ENCODE data around the gene SPCS1.
"Not testable (repeated sequence)": the region's sequence is repeated elsewhere in the genome, so short reads cannot be mapped to it uniquely, and the experiment has no call there.

SPCS1 gene

DNA sequence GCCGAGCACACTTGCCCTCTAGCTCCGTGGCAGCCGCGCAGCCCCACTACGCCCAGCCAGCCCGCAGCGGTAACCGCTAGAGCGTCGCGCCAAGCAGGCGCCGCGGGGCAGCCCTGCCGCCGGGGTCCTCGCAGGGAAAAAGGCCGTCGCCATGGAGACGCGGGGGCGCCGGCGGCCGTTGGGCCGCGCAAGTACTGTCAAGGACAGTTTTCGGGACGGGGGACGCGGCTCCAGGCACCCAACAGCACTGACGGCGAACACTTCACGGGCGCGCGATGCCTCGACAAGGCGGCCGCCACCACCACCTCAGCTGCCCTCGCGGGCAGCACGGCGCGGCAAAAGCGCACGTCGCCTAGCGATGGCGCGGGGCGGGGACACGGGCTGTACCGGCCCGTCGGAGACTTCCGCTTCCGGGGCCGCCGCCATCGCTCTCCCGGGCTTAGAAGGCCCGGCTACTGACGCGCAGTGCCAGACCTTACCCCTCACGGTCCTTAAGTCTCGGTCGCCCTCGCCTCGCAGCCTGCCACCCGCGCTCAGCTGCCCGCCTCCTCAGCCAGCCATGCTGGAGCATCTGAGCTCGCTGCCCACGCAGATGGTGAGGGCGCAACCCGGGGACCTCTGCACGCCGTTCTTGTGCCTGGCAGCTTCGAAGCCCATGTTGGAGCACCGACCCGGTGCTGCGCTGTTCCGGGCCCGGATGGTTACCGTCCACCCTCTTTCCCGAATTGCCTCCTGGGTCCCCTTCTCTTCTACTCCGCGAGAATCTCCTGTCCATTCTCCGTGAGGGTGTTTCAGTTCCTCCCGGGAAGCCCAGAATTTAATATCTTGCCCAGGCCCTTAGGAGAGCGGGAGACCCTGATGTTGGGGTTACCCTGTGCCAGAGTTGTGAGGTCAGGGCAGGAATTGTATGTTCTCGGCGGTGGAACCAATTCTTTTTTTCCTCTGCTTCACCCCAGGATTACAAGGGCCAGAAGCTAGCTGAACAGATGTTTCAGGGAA lies at the start of gene SPCS1, which contains the start of gene GLT8D1:
SPCS1 (plus strand) TSS at position 419 of the 999 bp plus-strand sequence; CDS start at position 560, 141 bp downstream.
GLT8D1 (minus strand) TSS at position 104 of the 999 bp plus-strand sequence. CDS start 5,331 bp downstream, outside the sequence.
- peak; percentile 87 for DNase-seq

DNA sequence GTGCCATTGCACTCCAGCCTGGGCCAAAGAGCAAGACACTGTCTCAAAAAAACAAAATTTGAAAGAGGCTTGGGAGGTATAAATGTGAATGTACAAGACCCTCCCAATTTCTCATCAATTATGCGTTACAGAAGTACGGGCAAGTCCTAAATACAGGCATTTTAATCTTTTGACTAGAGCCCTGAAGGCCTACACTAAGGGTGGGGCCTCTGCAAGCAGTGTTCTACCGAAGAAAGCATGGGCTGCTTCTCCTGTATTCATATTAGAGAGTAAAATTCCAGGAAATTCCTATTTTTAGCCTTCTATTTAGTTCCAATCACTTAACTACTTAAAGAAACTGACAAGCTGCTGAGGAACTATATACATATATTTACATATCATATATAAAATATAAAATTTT lies 45.9 kb upstream of the SPCS1 start:
- DNase-seq = no peak

DNA sequence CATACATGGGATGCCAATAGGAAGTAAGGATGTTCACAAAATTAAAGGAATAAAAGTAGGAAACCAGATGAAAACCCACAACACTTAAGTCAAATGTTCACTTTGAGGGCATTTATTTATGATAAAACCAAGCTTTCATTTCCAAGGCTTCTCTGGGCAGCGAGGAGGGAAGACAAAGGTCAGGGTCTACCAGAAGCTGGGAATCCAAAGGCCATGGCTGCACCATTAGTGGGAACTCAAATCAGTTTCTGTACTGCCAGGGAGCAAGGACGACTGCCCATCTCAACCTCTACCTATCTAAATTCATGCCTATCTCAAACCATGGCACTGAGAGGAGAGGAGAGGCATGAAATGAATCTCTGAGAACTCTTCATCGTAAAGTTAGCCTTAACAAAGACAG lies 42.8 kb upstream of the SPCS1 start:
- no peak for DNase-seq

DNA sequence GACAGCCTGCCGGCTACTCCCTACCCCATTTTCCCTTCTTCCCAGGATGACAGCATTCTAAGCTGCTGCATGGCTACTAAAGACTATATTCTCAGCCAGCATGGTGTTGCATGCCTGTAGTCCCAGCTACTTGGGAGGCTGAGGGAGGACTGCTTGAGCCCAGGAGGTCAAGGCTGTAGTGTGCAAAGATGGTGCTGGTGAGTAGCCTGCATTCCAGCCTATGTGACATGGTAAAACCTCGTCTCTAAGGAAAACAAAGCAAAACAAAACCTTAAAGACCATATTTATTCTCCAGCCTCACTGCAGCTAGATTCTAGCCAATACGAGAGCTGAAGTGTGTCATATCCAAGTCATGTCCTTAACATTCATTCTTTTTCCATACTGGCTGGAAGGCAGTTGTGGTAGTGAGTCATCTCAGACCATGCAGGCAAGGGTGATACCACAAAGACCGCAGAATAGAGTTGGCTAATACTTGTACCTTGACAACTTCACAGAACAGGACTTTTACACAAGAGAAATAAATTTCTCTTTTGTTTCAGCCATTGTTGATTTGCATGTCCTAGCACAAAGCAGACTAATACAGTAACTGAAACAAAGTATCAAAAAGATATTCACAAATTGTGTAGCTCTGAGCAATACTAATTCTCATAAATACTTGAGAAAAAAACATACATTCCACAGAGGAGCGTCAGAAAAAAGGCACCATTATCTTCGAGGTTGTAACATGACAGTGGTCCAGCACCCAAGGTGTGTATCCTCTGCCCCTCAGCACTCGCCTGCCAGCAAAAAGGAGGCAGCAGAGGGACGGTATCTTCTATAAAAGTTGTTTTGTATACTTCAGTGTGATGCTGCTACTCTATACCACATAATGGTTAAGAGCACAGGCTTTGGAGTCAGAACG lies 35.0 kb upstream of the SPCS1 start:
- DNase-seq = peak; percentile 37

DNA sequence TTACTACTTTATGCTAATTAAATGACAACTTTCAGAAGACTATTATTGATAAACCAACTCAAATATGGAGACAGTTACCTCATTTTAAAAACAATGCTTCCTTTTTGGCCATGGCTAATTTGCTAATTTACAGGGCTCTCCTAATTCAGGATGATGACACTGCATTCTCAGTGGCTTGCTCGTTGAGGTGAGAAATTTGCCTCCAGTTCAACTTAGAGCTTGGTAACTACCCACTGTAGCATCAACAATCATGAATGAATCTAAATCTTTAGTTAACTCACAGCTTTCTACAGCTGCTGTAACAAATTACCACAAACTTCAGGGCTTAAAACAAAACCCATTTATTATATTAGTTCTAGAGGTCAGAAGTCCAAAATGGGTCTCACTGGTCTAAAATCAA lies 34.2 kb upstream of the SPCS1 start:
- DNase-seq = no peak

DNA sequence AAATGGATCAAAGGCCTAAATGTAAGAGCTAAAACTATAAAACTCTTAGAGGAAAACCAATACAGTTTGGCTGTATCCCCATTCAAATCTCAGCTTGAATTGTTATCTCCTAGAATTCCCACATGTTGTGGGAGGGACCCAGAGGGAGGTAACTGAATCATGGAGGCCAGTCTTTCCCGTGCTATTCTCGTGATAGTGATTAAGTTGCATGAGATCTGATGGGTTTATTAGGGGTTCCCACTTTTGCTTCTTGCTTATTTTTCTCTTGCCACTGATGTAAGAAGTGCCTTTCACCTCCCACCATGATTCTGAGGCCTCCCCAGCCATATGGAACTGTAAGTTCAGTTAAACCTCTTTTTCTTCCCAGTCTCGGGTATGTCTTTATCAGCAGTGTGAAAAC lies 29.7 kb upstream of the SPCS1 start:
- not testable (repeated sequence) for DNase-seq

DNA sequence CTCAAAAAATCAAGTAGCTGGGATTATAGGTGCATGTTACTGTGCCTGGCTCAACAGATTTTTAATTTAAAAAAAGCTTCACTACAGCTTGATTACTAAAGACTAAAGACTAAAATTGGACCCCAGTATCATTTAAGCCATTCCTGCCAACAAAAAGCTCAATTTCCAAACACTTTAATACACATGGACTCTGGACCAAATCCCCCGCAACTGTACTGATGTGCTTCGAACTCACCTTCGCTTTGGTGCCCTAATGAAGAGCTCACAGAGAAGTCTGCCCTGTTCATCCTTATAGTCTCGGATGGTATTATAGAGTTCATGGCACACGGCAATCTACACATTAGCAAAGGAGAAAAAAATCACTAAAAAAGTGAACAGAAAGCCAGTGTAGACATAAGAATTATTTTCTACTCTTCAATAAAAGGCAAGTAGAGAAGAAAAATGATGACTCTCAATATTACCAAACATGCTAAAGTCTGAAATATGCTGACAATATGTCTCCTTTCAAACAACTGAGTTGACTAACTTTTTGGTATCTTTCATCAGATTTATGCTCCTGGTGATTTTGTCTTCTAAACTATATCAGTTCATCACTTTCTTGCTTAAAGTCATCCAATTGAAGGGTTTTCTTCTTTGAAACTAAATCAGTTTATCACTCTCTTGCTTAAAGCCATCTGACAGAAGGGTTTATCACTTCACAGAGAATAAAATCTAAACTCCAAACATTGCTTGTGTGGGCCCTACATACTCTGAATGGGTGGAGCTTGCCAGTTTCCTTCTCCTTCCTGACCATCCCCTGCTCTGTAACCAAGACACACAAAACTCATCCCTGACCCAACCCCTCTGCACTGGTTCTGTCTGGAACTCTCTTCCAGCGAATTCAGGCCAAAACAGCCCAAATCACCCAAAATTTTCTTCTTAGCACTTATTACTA lies 27.4 kb upstream of the SPCS1 start:
- DNase-seq = no peak

DNA sequence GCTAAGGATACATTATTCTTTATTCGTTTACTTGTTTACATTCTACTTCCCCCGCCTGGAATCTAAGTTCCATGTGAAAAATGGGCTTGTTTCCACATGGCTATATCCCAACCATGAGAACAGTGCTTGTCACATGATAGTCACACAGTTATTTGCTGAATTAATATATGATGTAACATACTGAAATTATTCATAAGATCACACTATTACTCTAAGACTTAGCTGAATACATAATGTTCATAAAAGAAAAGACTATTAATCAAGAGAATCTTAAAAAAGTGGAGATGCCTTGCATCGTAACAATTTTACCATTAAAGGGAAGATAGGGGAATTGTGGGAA lies 26.7 kb upstream of the SPCS1 start:
- DNase-seq = no peak

DNA sequence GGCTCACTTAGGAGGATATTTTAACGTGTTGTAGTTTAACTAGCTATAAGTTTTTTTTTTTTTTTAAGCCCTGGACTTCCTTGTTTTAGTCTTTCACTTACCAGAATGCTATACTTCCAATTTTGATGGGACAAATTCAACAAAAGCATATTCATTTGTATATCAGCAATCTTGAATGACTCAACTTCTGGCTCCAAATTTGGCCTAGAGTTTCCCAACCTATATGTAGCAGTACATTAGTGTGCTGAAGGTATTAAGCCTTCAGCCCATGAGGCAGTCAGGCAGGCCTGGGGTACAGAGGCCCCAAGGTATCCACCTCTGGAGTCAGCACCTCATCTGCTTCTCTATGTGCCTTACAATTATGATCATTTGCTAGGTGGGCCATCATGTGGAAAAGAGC lies 26.1 kb upstream of the SPCS1 start:
- no peak for DNase-seq

DNA sequence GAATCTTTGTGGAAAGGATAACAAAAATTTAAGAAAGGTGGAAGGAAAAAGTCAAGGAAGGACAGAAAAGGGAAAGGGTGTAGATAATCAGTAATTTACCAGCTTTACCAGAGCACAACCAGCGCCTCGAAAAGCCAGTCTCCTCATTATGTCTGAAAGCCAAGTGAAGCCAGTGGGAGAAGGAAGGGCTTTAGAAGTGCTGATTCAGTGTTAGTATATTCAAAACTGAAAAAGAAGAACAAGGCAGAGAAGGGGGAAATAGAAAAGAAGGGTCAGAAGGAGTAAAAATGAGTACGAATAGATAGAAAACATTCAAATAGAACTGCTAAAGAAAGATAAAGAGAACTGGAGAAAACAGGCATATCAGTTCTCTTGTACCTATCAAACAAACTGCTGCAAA lies 24.3 kb upstream of the SPCS1 start:
- no peak for DNase-seq

DNA sequence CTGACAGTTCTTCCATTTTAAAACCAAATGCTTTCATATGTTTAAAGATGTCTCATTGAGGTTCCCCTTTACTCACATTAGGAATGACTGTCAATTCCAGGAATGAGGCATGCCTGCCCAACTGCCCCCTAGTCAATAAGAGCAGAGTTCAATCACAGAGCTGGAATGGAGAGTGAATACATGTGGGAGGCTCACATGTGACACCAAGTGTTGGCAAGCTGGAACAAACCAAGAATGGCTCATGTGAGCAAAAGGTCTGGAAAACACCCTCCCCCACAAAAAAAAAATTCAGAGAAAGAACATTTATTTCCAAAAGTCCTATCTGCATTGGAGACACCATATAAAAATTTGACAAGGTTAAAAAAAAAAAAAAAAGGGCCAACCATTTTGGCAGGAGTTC lies 23.9 kb upstream of the SPCS1 start:
- DNase-seq = no peak

DNA sequence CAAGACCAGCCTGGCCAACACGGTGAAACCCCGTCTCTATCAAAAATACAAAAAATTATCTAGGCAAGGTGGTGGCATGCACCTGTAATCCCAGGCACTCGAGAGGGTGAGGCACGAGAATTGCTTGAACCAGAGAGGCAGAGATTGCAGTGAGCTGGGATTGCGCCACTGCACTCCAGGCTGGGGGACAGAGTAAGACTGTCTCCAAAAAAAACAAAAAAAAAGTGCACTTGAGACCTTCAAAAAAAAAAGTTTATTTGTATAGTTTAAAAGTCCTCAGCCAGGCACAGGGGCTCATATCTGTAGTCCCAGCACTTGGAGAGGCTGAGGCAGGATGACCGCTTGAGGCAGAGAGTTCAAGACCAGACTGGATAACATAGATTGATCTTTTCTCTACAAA lies 22.3 kb upstream of the SPCS1 start:
- DNase-seq = no peak

DNA sequence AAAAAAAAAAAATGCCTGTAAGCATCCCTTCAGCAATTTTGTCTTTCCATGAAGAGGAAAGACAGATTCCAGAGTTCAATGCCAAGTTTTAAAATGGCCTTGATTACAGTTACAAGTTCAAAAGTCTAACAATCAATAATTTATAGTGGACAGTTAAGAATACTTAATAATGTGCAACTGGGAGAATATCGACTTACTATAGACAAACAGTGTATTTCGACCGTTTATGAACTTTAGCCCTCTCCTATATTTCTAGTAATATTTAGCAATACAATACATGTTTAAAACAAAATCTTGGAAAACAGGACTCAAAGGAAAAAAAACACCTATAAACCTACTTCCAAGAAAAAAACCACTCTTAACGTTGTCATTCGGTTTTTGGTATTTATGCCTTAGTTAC lies 21.7 kb upstream of the SPCS1 start:
- DNase-seq = no peak

DNA sequence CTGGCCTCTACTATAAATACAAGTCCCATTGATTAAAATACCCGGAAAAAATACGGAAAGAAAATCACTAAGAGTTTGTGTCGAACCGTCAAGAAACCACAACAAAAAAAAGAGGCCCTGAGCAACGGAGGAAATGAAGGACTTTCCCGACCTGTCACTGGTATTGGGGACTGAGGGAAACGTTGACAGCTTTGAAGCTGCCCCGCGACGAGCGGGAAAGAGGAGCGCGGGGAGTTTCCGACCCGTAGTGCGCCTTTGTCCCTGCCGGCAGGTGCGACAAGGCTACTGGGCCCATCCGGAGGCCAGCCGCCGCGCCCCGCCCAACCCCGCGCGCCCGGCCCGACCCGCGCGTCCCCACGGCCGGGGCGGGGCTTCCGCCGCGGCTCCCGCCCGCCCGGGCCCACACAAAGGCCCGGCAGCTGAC lies 20.6 kb upstream of the SPCS1 start:
- DNase-seq = peak; percentile 88

DNA sequence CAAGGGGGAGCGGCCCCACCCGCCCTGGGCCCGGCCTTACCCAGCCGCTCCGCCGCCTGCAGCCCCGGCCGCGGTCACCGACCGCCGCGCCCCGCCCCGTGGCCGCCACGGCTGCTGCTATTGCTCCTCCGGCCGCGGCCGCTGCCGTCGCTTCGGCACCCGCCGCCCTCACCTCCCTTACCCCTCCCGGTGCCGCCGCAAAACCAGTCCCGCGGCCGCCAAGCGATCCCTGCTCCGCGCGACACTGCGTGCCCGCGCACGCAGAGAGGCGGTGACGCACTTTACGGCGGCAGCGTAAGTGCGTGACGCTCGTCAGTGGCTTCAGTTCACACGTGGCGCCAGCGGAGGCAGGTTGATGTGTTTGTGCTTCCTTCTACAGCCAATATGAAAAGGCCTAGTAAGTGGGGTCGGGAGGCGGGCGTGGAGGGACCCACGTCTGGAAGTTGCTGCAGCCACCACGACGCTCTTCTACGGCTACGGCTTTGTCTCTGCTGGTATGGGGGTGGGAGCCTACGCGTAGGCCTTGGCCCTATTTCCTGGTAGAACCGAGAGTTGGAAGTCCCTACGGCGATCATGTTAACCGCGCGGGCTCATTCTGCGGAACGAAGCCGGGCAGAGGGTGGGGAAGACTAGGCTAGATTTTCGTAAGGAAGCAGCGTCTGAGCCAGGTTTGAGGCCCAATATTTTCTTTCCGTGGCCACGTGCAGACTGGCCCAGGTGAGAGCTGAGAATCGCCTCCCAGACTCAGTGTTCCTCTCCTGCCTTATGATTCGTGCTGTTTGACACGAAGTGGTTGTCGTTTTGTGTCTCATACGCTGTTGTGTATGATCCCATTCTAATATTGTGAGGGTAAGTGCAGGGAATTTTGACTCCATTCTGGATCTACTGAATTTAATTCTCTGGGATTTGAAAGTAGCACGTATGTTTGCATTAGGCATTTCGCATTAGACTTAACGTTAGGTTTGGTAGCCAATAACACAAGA lies 19.9 kb upstream of the SPCS1 start, which contains the start of the genes GNL3 and PBRM1:
GNL3 (plus strand) TSS at position 324 of the 983 bp plus-strand sequence; CDS start at position 385, 61 bp downstream.
PBRM1 (minus strand) TSS at position 205 of the 983 bp plus-strand sequence.
- DNase-seq = peak; percentile 94

DNA sequence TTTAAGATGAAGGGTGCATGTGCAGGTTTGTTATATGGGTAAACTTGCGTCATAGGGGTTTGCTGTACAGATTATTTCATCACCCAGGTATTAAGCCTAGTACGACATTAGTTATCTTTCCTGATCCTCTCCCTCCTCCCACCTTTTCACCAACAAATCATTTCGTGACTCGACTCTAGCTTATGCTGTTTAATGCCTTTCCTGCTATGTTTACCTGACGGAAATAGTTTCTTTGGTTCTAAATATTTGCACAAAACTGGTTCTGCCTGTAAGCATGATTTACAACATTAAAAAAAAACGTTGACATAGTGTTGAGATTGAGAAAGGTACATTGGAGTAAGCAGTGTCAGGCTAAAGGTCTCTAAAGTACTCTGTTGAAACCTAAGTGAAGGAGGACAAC lies 17.6 kb upstream of the SPCS1 start:
- DNase-seq = no peak

DNA sequence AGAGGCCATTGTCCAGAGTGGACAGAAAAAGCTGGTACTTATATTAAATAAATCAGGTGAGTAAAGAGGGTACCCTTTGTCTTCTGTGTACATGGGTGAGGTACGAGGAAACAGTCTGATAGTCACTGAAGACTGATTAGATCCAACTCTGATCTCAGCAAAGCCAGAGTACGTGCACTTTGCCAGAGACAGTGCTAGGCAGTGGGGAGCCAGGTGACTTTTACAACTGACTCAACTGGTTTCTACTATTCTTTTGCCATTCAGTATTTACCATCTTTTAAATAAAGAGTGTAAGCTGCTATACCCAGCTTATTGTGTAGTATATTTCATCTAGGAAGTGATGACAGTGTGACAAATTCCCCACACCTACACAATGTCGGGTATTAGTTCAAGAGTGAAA lies 16.8 kb upstream of the SPCS1 start:
- no peak for DNase-seq

DNA sequence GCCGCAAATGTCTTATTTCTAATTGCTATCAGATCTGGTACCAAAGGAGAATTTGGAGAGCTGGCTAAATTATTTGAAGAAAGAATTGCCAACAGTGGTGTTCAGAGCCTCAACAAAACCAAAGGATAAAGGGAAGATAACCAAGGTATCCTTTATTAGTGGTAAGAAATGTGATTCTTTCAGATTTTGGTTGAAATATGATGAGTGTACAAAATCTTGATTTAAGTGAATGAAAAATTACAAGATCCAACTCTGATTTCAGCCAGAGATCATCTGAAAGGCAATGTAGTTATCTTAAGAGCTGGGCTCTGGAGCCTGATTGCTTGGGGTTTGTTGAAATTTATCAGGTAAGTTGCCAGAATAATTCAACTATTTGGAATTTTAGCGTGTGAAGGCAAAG lies 15.3 kb upstream of the SPCS1 start:
- DNase-seq = no peak

DNA sequence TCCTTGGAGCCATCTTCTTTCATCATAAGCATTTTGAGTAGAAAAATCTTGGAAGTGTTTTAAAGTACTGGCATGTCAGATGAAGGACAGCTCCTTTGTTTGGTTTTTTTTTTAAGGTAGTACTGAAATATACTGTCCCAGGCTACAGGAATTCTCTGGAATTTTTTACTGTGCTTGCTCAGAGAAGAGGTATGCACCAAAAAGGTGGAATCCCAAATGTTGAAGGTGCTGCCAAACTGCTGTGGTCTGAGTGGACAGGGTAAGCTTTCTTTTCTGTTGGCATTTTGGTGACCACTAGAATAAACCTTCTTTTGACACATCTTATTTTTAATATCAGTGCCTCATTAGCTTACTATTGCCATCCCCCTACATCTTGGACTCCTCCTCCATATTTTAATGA lies 12.8 kb upstream of the SPCS1 start:
- no peak for DNase-seq

DNA sequence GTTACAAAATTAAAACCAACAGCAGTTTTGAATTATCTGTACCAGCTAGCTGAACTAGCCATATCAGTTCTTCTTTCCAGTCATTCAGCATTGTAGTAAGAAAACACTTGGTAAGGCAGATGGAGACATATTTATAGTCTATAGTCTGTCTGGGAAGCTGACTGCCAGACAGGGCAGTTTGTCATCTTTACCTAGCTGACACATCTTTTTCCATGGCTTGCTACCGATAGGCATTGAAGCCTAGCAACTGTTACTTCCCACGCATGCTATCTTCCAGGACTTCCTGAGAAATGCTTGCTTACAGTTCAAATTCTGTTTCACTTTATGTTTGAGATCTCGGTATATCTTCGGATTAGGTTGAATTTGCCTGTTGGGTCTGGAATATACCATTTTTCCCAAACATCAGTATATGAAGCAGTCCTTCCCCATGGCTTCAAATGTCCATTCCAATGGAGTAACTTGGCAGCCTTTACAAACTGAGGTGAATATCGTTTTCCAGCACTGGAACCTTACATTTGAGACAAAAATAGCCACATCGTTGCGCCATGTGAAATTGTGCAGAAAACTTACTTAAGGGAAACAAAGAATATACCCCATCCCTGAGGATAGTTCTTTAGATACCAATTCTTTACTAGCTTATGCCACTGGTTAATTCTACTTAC lies 11.2 kb upstream of the SPCS1 start:
- DNase-seq = no peak

Data from CD4-positive, alpha-beta T cell treated with Interleukin-12 subunit alpha and Interleukin-12 subunit beta, for 1 hour (primary cell).